Neural progenitor cell (in vitro differentiated cells): ENCODE measurements around the gene C2orf68. TPM values are rescaled to one million over a fixed set of nuclear protein-coding genes. Genes with fewer than 3 reads are reported as not detected.

ENCODE experiments used
- DNase-seq: peaks from one replicate; pipeline ENCODE4 v3.0.0-alpha.2; 2016; ENCODE audit warnings: low spot score
- H2AFZ ChIP-seq: fragments of 200-600 bp; sonication (generic); replicated peaks from 2 replicates; pipeline ENCODE4 v1.6.1; 2016; ENCODE audit warnings: antibody characterized with exemption
- H3F3A ChIP-seq: fragments of 200-600 bp; sonication (generic); 2 replicates; pipeline ENCODE4 v1.6.1; 2016; ENCODE audit warnings: antibody characterized with exemption, low read depth
- H3K27ac ChIP-seq: fragments of 200-600 bp; sonication (generic); 2 replicates; pipeline ENCODE4 v1.5.1; 2016; ENCODE audit warnings: mild to moderate bottlenecking
- H3K27me3 ChIP-seq: fragments of 200-600 bp; sonication (generic); 2 replicates; pipeline ENCODE4 v1.6.1; 2016; ENCODE audit warnings: mild to moderate bottlenecking, moderate library complexity
- H3K36me3 ChIP-seq: fragments of 200-600 bp; sonication (generic); 2 replicates; pipeline ENCODE4 v1.5.1; 2016
- H3K4me1 ChIP-seq: fragments of 200-600 bp; sonication (generic); 2 replicates; pipeline ENCODE4 v1.6.1; 2016; ENCODE audit warnings: mixed run types
- H3K4me2 ChIP-seq: fragments of 200-600 bp; sonication (generic); 2 replicates; pipeline ENCODE4 v1.6.1; 2016
- H3K4me3 ChIP-seq: fragments of 200-600 bp; sonication (generic); 2 replicates; pipeline ENCODE4 v1.5.1; 2016
- H3K79me2 ChIP-seq: fragments of 200-600 bp; sonication (generic); 2 replicates; pipeline ENCODE4 v1.6.1; 2016; ENCODE audit warnings: low read depth
- H3K9ac ChIP-seq: fragments of 200-600 bp; sonication (generic); 2 replicates; pipeline ENCODE4 v1.6.1; 2016
- H3K9me3 ChIP-seq: fragments of 200-600 bp; sonication (generic); 2 replicates; pipeline ENCODE4 v1.5.1; 2016; ENCODE audit warnings: low read depth
- H4K20me1 ChIP-seq: fragments of 200-600 bp; sonication (generic); 2 replicates; pipeline ENCODE4 v1.6.1; 2016; ENCODE audit warnings: low read depth
- H3K27ac Mint-ChIP-seq: 3 replicates; pipeline ENCODE4 v1.8.0; 2021; ENCODE audit warnings: mixed read lengths
- H3K27me3 Mint-ChIP-seq: 2 replicates; pipeline ENCODE4 v1.8.0; 2022; ENCODE audit warnings: low read depth, mild to moderate bottlenecking, inconsistent platforms, moderate library complexity, mixed read lengths; ENCODE audit not compliant: insufficient read depth
- H3K36me3 Mint-ChIP-seq: 3 replicates; pipeline ENCODE4 v1.8.0; 2021; ENCODE audit warnings: mixed read lengths
- H3K4me1 Mint-ChIP-seq: 3 replicates; pipeline ENCODE4 v1.8.0; 2021; ENCODE audit warnings: mixed read lengths
- H3K4me3 Mint-ChIP-seq: 3 replicates; pipeline ENCODE4 v1.8.0; 2021; ENCODE audit warnings: mild to moderate bottlenecking, moderate library complexity, mixed read lengths
- H3K9me3 Mint-ChIP-seq: 3 replicates; pipeline ENCODE4 v1.8.0; 2020; ENCODE audit warnings: mixed read lengths
- CTCF ChIP-seq: fragments of 200-600 bp; sonication (generic); IDR thresholded peaks from 2 replicates; pipeline ENCODE4 v1.5.1; 2017; ENCODE audit warnings: antibody characterized with exemption, mild to moderate bottlenecking
- EZH2 ChIP-seq: fragments of 200-600 bp; sonication (generic); IDR thresholded peaks from 2 replicates; pipeline ENCODE4 v1.6.1; 2017; ENCODE audit warnings: antibody characterized with exemption, mild to moderate bottlenecking, moderate library complexity
- EZH2phosphoT487 ChIP-seq: fragments of 200-600 bp; sonication (generic); IDR thresholded peaks from 2 replicates; pipeline ENCODE4 v1.6.1; 2017; ENCODE audit warnings: antibody characterized with exemption
- total RNA-seq: library from RNA; depleted of rRNA; stranded (reverse); fragments of >200 nt; gene quantifications from 2 replicates; pipeline ENCODE4 v1.2.3, GENCODE V29; 2015; ENCODE audit warnings: low replicate concordance

Gene C2orf68
- total RNA-seq, 1 donor from 2014 or later, result 31.1 TPM

- Histone ChIP-seq H3K36me3 (no peaks in the 10 kb centered on the region), H3K79me2 (peaks cover 40% of the 10 kb centered on the region), H3K4me1 (peaks cover 9% of the 10 kb centered on the region), H3K4me3 (no peak overlapping the region), H3K9me3 (no peaks in the 10 kb centered on the region), H4K20me1 (peaks cover 18% of the 10 kb centered on the region), H3K4me2 (no peak overlapping the region), H2AFZ (no peak overlapping the region), H3K27me3 (no peaks in the 10 kb centered on the region), H3K9ac (no peak overlapping the region), H3K27ac (no peak overlapping the region), H3F3A (peaks cover 14% of the 10 kb centered on the region)
- peaks cover 33% of the 10 kb centered on the region for H3K4me1 Mint-ChIP-seq
- H3K27ac Mint-ChIP-seq, result no peak overlapping the region
- H3K9me3 Mint-ChIP-seq, result no peaks in the 10 kb centered on the region
- DNase-seq, result no peak
- TF ChIP-seq CTCF (no peak), EZH2 (no peak), EZH2phosphoT487 (no peak)
- H3K27me3 Mint-ChIP-seq, result peaks cover 9% of the 10 kb centered on the region
- H3K36me3 Mint-ChIP-seq, result peaks cover 2% of the 10 kb centered on the region
- H3K4me3 Mint-ChIP-seq, result peak overlapping the region; percentile 30
Measured at GRCh38 chr2:85599468-85600234, 12.2 kb downstream of the C2orf68 start.

GRCh38 chr2:85598594-85599340, 13.1 kb downstream of the C2orf68 start:
- Mint-ChIP-seq H3K4me1 (peaks cover 38% of the 10 kb centered on the region), H3K27ac (no peak overlapping the region), H3K36me3 (peaks cover under 1% of the 10 kb centered on the region), H3K27me3 (peaks cover 9% of the 10 kb centered on the region), H3K4me3 (no peak overlapping the region), H3K9me3 (no peaks in the 10 kb centered on the region)
- H2AFZ ChIP-seq, result no peak overlapping the region
- no peak overlapping the region for H3K9ac ChIP-seq
- no peak overlapping the region for H3K27ac ChIP-seq
- H3K4me2 ChIP-seq, result no peak overlapping the region
- H3K4me3 ChIP-seq, result no peak overlapping the region
- peaks cover 12% of the 10 kb centered on the region for H3F3A ChIP-seq
- peaks cover 9% of the 10 kb centered on the region for H3K4me1 ChIP-seq
- no peaks in the 10 kb centered on the region for H3K36me3 ChIP-seq
- H3K79me2 ChIP-seq, result peaks cover 34% of the 10 kb centered on the region
- peaks cover 18% of the 10 kb centered on the region for H4K20me1 ChIP-seq
- H3K27me3 ChIP-seq, result no peaks in the 10 kb centered on the region
- no peak for TF ChIP-seq EZH2
- no peak for TF ChIP-seq EZH2phosphoT487
- TF ChIP-seq CTCF, result no peak
- DNase-seq, result no peak
- no peaks in the 10 kb centered on the region for H3K9me3 ChIP-seq

- Histone ChIP-seq H3K9me3 (no peaks in the 10 kb centered on the region), H4K20me1 (peaks cover 18% of the 10 kb centered on the region), H3K4me3 (no peak overlapping the region), H3K4me2 (no peak overlapping the region), H3K27ac (no peak overlapping the region), H3F3A (peaks cover 3% of the 10 kb centered on the region), H3K79me2 (peaks cover 25% of the 10 kb centered on the region), H3K27me3 (no peaks in the 10 kb centered on the region), H2AFZ (no peak overlapping the region), H3K36me3 (no peaks in the 10 kb centered on the region), H3K9ac (no peak overlapping the region), H3K4me1 (peaks cover 9% of the 10 kb centered on the region)
- Mint-ChIP-seq H3K27me3 (peaks cover 9% of the 10 kb centered on the region), H3K27ac (no peak overlapping the region), H3K9me3 (no peaks in the 10 kb centered on the region), H3K4me3 (peak overlapping the region; percentile 97), H3K4me1 (peaks cover 34% of the 10 kb centered on the region), H3K36me3 (no peaks in the 10 kb centered on the region)
- DNase-seq, result no peak
- TF ChIP-seq EZH2 (no peak), EZH2phosphoT487 (no peak), CTCF (no peak)
Measured at GRCh38 chr2:85597241-85597640, 14.6 kb downstream of the C2orf68 start.
